ENCODE data around the gene MGST2.

GRCh38 chr4:139668036-139668435 lies 2.4 kb downstream of the MGST2 start:
- TF ChIP-seq CTCF (IDR thresholded peaks at IDR 0.05) (no peak), POLR2A (IDR thresholded peaks at IDR 0.05) (no peak)
